IPS-NIHi11 (cell line): ENCODE data around the gene ZNF853.
"Not testable (repeated sequence)": the region's sequence is repeated elsewhere in the genome, so short reads cannot be mapped to it uniquely, and the experiment has no call there.

Experiments
- DNase-seq: peaks from one replicate; pipeline ENCODE4 v3.0.0; 2012; ENCODE audit warnings: mixed read lengths, low spot score

ZNF853 gene

GRCh38 chr7:6606866-6607583 lies 8.4 kb upstream of the ZNF853 start:
- DNase-seq, result no peak

- DNase-seq, result no peak
Measured at GRCh38 chr7:6607651-6608051, 7.8 kb upstream of the ZNF853 start.

DNA sequence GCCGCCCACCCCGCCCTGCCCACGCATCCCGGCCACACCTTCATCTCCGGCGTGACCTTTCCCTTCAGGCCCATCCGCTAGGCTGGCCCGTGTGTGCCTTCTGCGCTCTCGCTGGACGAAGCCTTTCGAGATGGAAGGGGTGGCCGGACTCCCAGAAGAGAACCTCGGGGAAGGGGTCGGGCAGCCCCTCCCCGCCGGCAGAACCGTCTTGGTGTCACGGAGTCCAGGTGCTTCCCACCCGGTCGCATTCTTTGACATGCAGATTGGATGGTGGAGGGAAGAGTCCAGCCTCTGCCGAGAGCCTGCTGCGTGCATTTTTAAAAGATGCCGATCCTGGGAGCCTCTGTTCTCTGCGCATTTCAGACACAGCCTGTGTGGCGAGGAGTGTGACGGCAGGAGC lies 7.3 kb upstream of the ZNF853 start:
- DNase-seq, result no peak

DNA sequence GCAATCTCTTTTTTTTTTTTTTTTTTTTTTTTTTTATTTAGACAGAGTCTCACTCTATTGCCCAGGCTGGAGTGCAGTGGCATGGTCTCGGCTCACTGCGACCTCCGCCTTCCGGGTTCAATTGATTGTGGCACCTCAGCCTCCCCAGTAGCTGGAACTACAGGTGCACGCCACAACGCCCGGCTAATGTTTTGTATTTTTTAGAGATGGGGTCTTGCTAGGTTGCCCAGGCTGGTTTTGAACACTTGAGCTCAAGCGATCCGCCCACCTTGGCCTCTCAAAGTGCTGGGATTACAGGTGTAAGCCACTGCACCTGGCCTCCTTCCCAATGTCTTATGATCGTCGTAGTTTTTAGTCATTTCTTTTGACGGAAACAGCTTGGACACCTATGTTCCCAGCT lies 6.6 kb upstream of the ZNF853 start:
- DNase-seq, result no peak

DNA sequence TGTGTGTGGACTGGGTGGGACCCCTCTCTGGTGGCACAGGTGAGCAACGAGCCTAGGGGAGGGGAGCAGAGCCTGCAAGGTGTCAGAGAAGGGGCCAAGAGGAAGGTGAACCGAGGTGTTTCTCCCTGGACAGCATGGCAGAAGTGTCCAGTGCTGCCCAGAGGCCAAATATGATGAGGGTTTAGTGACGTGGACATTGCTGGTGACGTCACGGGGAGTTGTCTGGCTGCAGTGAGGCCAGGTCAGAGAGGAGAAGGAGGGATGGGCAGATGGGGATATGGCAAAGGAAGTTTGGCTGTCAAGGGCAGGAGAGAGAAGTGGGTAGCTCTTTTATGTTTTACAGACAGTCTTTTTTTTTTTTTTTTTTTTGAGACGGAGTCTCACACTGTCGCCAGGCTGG lies 2.6 kb upstream of the ZNF853 start:
- DNase-seq, result no peak

DNA sequence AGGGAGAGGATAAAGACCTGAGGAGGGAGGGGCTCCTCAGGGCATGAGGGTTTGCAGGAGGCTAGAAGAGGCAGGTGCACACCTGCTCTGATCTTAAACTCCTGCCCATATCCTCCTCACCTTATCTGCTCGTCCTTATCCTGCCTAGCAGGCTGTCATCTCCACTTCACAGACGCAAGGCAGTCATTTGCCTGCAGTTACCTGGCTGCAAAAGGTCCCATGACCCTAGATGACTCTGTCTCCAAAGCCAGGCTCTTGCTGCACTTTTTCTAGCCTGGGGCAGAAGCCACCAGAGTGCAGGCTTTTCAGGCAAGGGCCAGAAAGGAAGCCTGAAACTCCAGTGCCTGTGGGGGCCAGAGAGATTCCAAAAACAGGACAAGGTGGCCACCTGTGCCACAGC lies 1.7 kb upstream of the ZNF853 start:
- no peak for DNase-seq

DNA sequence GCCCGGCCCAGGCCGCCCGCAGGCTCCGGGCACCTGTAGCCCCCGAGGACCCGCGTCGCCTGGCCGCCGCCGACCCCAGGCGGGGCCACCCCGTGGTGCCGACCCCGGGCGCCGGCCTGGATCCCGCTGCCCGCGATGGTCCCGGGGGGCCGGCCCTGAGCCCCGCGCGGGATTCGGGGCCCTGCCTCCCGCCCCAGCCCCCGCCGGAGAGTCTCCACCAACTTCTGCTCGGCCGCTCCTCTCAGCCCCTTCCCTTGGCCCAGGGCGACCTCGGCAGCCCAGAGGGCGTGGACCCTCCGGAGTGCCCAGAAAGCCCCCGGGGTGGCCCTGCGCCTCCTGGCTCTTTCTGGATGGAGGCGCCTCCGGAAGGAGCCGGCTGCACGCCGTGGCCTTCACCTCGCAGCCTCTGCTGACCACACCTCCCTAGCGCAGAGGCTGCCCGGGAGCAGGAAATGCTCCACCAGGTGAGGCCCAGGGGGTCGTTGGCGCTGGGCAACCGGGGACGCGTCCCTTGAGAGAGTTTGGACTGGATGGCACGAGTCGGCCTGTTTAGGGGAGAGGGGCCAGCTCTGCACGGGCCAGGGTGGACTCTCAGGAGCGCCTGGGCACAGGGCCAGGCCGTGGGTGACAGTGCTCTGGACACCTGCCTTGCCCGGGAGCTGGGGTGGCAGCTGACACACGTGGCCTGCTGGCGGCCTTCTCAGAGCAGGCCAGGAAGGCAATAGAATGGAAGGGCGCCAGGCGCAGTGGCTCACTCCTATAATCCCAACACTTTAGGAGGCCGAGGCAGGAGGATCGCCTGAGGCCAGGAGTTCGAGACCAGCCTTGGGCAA lies 529 bp downstream of the ZNF853 start:
- DNase-seq, result peak; percentile 75

- DNase-seq, result no peak
Measured at GRCh38 chr7:6616854-6617643, 1.6 kb downstream of the ZNF853 start.

GRCh38 chr7:6618621-6619020 lies 3.2 kb downstream of the ZNF853 start:
- no peak for DNase-seq

- DNase-seq, result no peak
Measured at GRCh38 chr7:6619961-6620360, 4.6 kb downstream of the ZNF853 start.

DNA sequence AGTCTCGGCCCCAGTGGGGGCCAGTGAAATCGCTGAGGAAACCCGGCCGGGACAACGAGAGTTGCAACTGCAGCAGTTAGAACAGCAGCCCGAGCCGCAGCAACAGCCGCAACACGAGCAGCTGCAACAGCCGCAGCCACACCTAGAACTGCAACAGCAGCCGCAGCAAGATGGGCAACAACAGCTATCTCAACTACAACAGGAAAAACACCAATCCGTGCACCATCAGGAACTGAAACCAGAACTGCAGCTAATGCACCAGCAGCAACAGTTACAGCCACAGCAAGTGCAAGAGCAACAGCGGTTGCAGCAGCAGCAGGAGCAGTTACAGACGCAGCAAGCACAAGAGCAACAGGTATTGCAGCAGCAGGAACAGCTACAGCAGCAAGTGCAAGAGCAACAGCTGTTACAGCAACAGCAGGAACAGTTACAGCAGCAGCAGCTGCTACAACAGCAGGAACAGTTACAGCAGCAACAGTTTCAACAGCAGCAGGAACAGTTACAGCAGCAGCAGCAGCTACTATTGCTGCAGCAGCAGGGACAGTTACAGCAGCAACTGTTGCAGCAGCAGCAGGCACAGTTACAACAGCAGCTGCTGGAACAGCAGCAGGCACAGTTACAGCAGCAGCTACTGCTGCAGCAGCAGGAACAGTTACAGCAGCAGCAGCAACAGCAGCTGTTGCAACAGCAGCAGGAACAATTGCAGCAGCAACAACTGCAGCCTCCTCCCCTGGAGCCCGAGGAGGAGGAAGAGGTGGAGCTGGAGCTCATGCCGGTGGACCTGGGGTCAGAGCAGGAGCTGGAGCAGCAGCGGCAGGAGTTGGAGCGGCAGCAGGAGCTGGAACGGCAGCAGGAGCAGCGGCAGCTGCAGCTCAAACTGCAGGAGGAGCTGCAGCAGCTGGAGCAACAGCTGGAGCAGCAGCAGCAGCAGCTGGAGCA lies 6.1 kb downstream of the ZNF853 start:
- no peak for DNase-seq

- no peak for DNase-seq
Measured at GRCh38 chr7:6622134-6622710, 6.8 kb downstream of the ZNF853 start.

DNA sequence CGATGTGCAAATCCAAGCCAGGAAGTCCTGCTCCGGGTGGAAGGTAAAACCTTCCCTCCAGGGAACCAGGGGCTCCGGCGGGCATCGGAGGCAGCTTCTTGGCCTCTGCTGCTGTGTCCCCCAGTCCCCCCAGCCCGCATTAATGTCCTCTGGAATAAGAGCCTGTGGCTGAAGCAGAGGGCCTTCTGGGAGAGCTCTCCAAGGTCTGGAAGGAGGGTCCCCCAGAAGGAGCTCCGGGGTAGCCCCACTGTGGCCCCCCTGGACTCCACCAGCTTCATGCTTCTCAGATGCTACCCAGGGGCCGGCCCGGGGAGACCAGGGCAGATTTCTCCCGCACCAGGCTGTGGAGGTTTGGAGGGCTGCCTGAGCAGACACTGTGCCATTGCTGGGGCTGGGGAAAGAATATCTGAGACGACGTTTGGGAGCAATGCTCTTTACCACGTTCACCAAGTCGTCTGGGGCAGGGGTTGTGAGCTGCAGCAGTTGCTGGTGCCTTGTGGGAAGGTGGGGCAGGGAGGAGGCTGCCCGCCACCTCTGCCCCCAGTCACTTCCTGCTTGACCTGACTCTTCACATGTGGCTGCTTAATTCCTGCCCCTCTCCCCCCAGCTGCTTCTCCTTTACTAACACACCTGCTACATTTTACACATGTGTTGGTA lies 8.3 kb downstream of the ZNF853 start:
- DNase-seq, result no peak

GRCh38 chr7:6624246-6624611 lies 8.8 kb downstream of the ZNF853 start:
- DNase-seq, result no peak

- no peak for DNase-seq
Measured at GRCh38 chr7:6628045-6628444, 12.6 kb downstream of the ZNF853 start.

GRCh38 chr7:6630007-6630849 lies 14.8 kb downstream of the ZNF853 start:
- DNase-seq, result no peak

- DNase-seq, result no peak
Measured at GRCh38 chr7:6631605-6632004, 16.2 kb downstream of the ZNF853 start.

DNA sequence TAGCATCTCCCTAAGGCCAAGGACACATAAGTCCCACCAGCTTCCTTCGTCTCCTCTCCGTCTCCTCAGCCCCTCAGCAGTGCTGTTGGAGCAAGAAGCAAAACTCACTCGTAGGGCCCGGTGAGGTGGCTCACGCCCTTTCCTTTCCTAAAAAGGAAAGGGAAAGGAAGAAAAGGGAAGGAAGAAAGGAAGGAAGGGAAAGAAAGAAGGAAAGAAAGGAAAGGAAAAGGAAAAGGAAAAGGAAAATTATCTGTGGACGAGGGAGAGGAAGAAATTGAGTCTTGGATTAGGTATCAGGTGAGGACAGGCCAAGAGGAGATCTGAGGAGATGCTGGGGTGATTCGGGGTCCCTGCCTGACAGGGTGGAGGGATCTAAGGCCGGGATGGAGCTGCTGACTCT lies 18.6 kb downstream of the ZNF853 start:
- no peak for DNase-seq

GRCh38 chr7:6634971-6635370 lies 19.6 kb downstream of the ZNF853 start:
- DNase-seq, result not testable (repeated sequence)
